ENCODE measurements around the gene TMEM26.

Gene TMEM26

GRCh38 chr10:61376377-61376776 lies 76.8 kb downstream of the TMEM26 start:
- Histone ChIP-seq H3K9me3 (ENCODE audit: insufficient read depth, low read depth, low read length) (no peaks in the 10 kb centered on the region), H4K20me1 (ENCODE audit: insufficient read depth, low read length, poor library complexity, severe bottlenecking) (no peaks in the 10 kb centered on the region), H3K79me2 (ENCODE audit: insufficient read depth, low read length) (no peaks in the 10 kb centered on the region), H3K4me2 (ENCODE audit: low read depth, low read length, poor library complexity, severe bottlenecking) (no peak overlapping the region), H3K4me3 (ENCODE audit: low read length, poor library complexity, severe bottlenecking) (no peak overlapping the region), H3K9me2 (replicated peaks; ENCODE audit: low read depth, low read length) (no peaks in the 10 kb centered on the region), H3K9ac (ENCODE audit: low read depth, low read length, poor library complexity, severe bottlenecking) (no peak overlapping the region), H3F3A (ENCODE audit: low read depth) (no peaks in the 10 kb centered on the region), H3K4me1 (ENCODE audit: insufficient read depth, low read length, poor library complexity, severe bottlenecking) (no peaks in the 10 kb centered on the region), H3K27me3 (ENCODE audit: insufficient read depth, low read length, poor library complexity, severe bottlenecking) (no peaks in the 10 kb centered on the region), H3K36me3 (ENCODE audit: insufficient read depth, low read length) (no peaks in the 10 kb centered on the region), H2AFZ (ENCODE audit: low read length) (no peak overlapping the region)
- TF ChIP-seq, protein P1, sequence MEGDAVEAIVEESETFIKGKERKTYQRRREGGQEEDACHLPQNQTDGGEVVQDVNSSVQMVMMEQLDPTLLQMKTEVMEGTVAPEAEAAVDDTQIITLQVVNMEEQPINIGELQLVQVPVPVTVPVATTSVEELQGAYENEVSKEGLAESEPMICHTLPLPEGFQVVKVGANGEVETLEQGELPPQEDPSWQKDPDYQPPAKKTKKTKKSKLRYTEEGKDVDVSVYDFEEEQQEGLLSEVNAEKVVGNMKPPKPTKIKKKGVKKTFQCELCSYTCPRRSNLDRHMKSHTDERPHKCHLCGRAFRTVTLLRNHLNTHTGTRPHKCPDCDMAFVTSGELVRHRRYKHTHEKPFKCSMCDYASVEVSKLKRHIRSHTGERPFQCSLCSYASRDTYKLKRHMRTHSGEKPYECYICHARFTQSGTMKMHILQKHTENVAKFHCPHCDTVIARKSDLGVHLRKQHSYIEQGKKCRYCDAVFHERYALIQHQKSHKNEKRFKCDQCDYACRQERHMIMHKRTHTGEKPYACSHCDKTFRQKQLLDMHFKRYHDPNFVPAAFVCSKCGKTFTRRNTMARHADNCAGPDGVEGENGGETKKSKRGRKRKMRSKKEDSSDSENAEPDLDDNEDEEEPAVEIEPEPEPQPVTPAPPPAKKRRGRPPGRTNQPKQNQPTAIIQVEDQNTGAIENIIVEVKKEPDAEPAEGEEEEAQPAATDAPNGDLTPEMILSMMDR (conservative IDR thresholded peaks at IDR 0.05; ENCODE audit: low read length): no peak
- TF ChIP-seq EZH2phosphoT487 (IDR thresholded peaks at IDR 0.05; ENCODE audit: borderline replicate concordance): no peak

GRCh38 chr10:61366365-61366764 lies 86.8 kb downstream of the TMEM26 start:
- H3K9me2 ChIP-seq (replicated peaks; ENCODE audit: low read depth, low read length): no peaks in the 10 kb centered on the region
- no peak for TF ChIP-seq EZH2phosphoT487 (IDR thresholded peaks at IDR 0.05; ENCODE audit: borderline replicate concordance)
- TF ChIP-seq, protein P1 (conservative IDR thresholded peaks at IDR 0.05; ENCODE audit: low read length): no peak
- no peaks in the 10 kb centered on the region for H3K4me1 ChIP-seq (ENCODE audit: insufficient read depth, low read length, poor library complexity, severe bottlenecking)
- no peaks in the 10 kb centered on the region for H3K27me3 ChIP-seq (ENCODE audit: insufficient read depth, low read length, poor library complexity, severe bottlenecking)
- no peaks in the 10 kb centered on the region for H3K36me3 ChIP-seq (ENCODE audit: insufficient read depth, low read length)
- H3K79me2 ChIP-seq (ENCODE audit: insufficient read depth, low read length): no peaks in the 10 kb centered on the region
- H3K9ac ChIP-seq (ENCODE audit: low read depth, low read length, poor library complexity, severe bottlenecking): no peak overlapping the region
- no peak overlapping the region for H3K4me3 ChIP-seq (ENCODE audit: low read length, poor library complexity, severe bottlenecking)
- no peaks in the 10 kb centered on the region for H4K20me1 ChIP-seq (ENCODE audit: insufficient read depth, low read length, poor library complexity, severe bottlenecking)
- no peaks in the 10 kb centered on the region for H3F3A ChIP-seq (ENCODE audit: low read depth)
- no peaks in the 10 kb centered on the region for H3K9me3 ChIP-seq (ENCODE audit: insufficient read depth, low read depth, low read length)
- no peak overlapping the region for H3K4me2 ChIP-seq (ENCODE audit: low read depth, low read length, poor library complexity, severe bottlenecking)
- no peak overlapping the region for H2AFZ ChIP-seq (ENCODE audit: low read length)

GRCh38 chr10:61364619-61365018 lies 88.6 kb downstream of the TMEM26 start:
- no peaks in the 10 kb centered on the region for H3K79me2 ChIP-seq (ENCODE audit: insufficient read depth, low read length)
- no peak overlapping the region for H3K9ac ChIP-seq (ENCODE audit: low read depth, low read length, poor library complexity, severe bottlenecking)
- TF ChIP-seq, protein P1 (conservative IDR thresholded peaks at IDR 0.05; ENCODE audit: low read length): no peak
- no peak for TF ChIP-seq EZH2phosphoT487 (IDR thresholded peaks at IDR 0.05; ENCODE audit: borderline replicate concordance)
- H3K36me3 ChIP-seq (ENCODE audit: insufficient read depth, low read length): no peaks in the 10 kb centered on the region
- H3K27me3 ChIP-seq (ENCODE audit: insufficient read depth, low read length, poor library complexity, severe bottlenecking): no peaks in the 10 kb centered on the region
- no peak overlapping the region for H3K4me2 ChIP-seq (ENCODE audit: low read depth, low read length, poor library complexity, severe bottlenecking)
- H2AFZ ChIP-seq (ENCODE audit: low read length): no peak overlapping the region
- H3K4me3 ChIP-seq (ENCODE audit: low read length, poor library complexity, severe bottlenecking): no peak overlapping the region
- H3K4me1 ChIP-seq (ENCODE audit: insufficient read depth, low read length, poor library complexity, severe bottlenecking): no peaks in the 10 kb centered on the region
- H3K9me2 ChIP-seq (replicated peaks; ENCODE audit: low read depth, low read length): no peaks in the 10 kb centered on the region
- no peaks in the 10 kb centered on the region for H4K20me1 ChIP-seq (ENCODE audit: insufficient read depth, low read length, poor library complexity, severe bottlenecking)
- H3F3A ChIP-seq (ENCODE audit: low read depth): no peaks in the 10 kb centered on the region
- H3K9me3 ChIP-seq (ENCODE audit: insufficient read depth, low read depth, low read length): no peaks in the 10 kb centered on the region
